GM06990 (cell line): ENCODE data around the gene PTAFR.

Source experiments
- DNase-seq: peaks from one replicate; pipeline ENCODE4 v3.0.0-alpha.2; 2011; ENCODE audit not compliant: insufficient read length; ENCODE audit errors: extremely low read depth
- H3K27me3 ChIP-seq: replicated peaks from 2 replicates; pipeline ENCODE4 v1.6.0; 2011; ENCODE audit warnings: low read length; ENCODE audit not compliant: control insufficient read depth, insufficient read depth
- H3K36me3 ChIP-seq: 2 replicates; pipeline ENCODE4 v1.5.1; 2011; ENCODE audit warnings: low read length; ENCODE audit not compliant: control insufficient read depth, insufficient read depth
- H3K4me3 ChIP-seq: replicated peaks from 2 replicates; pipeline ENCODE4 v1.5.1; 2011; ENCODE audit warnings: low read depth, mild to moderate bottlenecking, control low read depth, low read length
- TF ChIP-seq, protein P1 (sequence below): IDR thresholded peaks from 2 replicates; pipeline ENCODE4 v1.5.1; 2011; ENCODE audit warnings: low read length, control low read depth, mild to moderate bottlenecking, inconsistent platforms; ENCODE audit not compliant: insufficient read depth, poor library complexity, severe bottlenecking

Gene PTAFR

DNA sequence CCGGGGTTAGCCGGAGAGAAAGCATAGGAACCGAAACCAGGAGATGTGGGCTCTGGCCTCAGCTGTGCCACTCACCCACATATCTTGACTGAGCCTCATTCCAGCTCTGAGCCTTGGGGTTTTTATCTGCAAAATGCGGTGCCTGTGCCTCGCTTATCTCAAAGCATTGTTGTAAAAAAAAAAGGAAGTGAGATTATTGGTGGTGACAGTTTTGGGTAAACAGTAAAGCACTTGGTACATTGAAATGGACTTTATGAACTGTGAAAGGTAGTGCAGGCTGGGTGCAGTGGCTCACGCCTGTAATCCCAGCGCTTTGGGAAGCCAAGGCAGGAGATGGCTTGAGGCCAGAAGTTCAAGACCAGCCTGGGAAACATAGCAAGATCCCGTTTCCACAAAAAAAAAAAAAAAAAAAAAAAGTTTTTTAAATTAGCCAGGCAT lies 3.8 kb downstream of the PTAFR start:
- TF ChIP-seq, protein P1, sequence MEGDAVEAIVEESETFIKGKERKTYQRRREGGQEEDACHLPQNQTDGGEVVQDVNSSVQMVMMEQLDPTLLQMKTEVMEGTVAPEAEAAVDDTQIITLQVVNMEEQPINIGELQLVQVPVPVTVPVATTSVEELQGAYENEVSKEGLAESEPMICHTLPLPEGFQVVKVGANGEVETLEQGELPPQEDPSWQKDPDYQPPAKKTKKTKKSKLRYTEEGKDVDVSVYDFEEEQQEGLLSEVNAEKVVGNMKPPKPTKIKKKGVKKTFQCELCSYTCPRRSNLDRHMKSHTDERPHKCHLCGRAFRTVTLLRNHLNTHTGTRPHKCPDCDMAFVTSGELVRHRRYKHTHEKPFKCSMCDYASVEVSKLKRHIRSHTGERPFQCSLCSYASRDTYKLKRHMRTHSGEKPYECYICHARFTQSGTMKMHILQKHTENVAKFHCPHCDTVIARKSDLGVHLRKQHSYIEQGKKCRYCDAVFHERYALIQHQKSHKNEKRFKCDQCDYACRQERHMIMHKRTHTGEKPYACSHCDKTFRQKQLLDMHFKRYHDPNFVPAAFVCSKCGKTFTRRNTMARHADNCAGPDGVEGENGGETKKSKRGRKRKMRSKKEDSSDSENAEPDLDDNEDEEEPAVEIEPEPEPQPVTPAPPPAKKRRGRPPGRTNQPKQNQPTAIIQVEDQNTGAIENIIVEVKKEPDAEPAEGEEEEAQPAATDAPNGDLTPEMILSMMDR = no peak
- DNase-seq = peak; percentile 84
- no peaks in the 10 kb centered on the region for H3K36me3 ChIP-seq
- no peak overlapping the region for H3K4me3 ChIP-seq
- H3K27me3 ChIP-seq = no peaks in the 10 kb centered on the region

DNA sequence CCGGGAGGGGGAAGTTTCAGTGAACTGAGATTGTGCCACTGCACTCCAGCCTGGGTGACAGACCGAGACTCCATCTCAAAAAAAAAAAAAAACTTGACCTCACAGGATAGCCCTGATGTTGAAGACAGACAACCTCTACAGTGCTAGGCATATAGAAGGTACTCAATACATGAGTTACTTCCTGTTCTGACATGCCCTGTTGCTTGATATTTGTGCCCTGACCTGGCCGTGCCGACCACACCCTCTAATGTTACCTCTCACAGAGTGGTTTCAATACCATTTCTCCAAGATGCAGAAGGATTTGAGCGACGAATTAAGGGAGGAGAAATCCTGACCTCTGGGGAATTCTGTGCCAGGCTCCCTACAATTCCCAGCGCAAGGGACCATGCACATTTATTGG lies 5.2 kb downstream of the PTAFR start:
- DNase-seq = no peak
- H3K4me3 ChIP-seq = no peak overlapping the region
- H3K27me3 ChIP-seq = no peaks in the 10 kb centered on the region
- TF ChIP-seq, protein P1 = no peak
- H3K36me3 ChIP-seq = no peaks in the 10 kb centered on the region

GRCh38 chr1:28170001-28170596 lies 6.4 kb downstream of the PTAFR start:
- TF ChIP-seq, protein P1 = no peak
- Histone ChIP-seq H3K36me3 (no peaks in the 10 kb centered on the region), H3K4me3 (no peak overlapping the region), H3K27me3 (no peaks in the 10 kb centered on the region)
- no peak for DNase-seq

GRCh38 chr1:28163496-28164161 lies 12.9 kb downstream of the PTAFR start:
- no peak overlapping the region for H3K4me3 ChIP-seq
- no peak for DNase-seq
- H3K27me3 ChIP-seq = no peaks in the 10 kb centered on the region
- TF ChIP-seq, protein P1 = no peak
- no peaks in the 10 kb centered on the region for H3K36me3 ChIP-seq

- Histone ChIP-seq H3K4me3 (no peak overlapping the region), H3K36me3 (no peaks in the 10 kb centered on the region), H3K27me3 (no peaks in the 10 kb centered on the region)
- DNase-seq = no peak
- TF ChIP-seq, protein P1 = no peak
Observed at GRCh38 chr1:28162151-28162550, 14.3 kb downstream of the PTAFR start.

GRCh38 chr1:28161751-28162150 lies 14.7 kb downstream of the PTAFR start:
- H3K4me3 ChIP-seq = no peak overlapping the region
- H3K27me3 ChIP-seq = no peaks in the 10 kb centered on the region
- no peaks in the 10 kb centered on the region for H3K36me3 ChIP-seq
- DNase-seq = no peak
- TF ChIP-seq, protein P1 = no peak
